ENCODE results near the gene RNF169. TPM values are rescaled to one million over a fixed set of nuclear protein-coding genes. Genes with fewer than 3 reads are reported as not detected.

Gene RNF169
- total RNA-seq, 1 donor from 2014 or later, result 19.5 TPM

DNA sequence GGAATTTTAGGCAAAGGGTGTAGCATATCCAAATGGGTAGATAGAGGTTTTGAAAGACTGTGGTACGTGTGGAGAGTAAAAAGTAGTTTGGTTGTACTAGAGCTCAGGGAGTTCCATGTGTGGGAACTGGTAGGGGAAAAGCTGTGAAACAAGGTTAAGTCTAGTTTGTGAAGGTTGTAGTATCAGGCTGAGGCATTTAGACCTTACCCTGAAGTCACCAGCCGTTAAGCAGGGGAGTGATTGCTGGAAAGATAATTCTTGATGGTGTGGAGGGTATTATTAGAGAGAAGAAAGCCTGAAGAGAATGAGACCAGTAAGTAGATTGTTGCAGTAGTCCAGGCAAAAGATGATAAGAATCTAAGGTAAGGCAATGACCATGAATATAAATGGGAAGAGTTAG is 68.0 kb downstream of the RNF169 start:
- no peak for DNase-seq (ENCODE audit: low spot score in 2 of 2)
- Histone ChIP-seq H3K4me3 (no peak overlapping the region), H3K27ac (no peak overlapping the region), H3K36me3 (no peaks in the 10 kb centered on the region), H3K27me3 (no peaks in the 10 kb centered on the region), H3K9me3 (no peaks in the 10 kb centered on the region), H3K4me1 (peaks cover 0 to 6% of the 10 kb centered on the region in 2 donors)
- TF ChIP-seq, protein P1, sequence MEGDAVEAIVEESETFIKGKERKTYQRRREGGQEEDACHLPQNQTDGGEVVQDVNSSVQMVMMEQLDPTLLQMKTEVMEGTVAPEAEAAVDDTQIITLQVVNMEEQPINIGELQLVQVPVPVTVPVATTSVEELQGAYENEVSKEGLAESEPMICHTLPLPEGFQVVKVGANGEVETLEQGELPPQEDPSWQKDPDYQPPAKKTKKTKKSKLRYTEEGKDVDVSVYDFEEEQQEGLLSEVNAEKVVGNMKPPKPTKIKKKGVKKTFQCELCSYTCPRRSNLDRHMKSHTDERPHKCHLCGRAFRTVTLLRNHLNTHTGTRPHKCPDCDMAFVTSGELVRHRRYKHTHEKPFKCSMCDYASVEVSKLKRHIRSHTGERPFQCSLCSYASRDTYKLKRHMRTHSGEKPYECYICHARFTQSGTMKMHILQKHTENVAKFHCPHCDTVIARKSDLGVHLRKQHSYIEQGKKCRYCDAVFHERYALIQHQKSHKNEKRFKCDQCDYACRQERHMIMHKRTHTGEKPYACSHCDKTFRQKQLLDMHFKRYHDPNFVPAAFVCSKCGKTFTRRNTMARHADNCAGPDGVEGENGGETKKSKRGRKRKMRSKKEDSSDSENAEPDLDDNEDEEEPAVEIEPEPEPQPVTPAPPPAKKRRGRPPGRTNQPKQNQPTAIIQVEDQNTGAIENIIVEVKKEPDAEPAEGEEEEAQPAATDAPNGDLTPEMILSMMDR (IDR thresholded peaks at IDR 0.05), result no peak
- intact Hi-C loops (cut with DNase I), result no loop called here

DNA sequence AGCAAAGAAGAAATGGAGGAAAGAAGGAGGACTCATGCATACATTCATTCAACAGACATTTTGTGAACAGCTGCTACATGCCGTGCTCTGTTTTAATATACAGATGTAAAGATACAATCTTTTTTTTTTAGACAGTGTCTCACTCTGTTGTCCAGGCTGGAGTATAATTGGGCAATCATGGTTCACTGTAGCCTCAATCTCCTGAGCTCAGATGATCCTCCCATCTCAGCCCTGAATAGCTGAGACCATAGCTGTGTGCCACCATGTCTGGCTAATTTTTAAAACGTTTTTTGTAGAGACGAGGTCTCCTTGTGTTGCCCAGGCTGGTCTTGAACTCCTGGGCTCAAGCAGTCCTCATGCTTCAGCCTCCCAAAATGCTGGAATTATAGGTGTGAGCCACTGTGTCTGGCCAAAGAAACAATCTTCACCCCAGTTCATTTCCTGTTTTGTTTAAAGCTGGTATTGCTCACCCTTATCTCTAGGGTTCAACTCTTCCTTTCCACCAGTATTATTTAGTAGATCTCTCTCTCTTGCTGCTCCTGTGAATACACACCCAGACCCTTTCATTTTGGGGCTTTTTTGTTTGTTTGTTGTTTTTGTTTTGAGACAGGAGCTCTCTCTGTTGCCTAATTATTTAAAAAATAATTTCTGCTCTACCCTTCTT is 69.8 kb downstream of the RNF169 start:
- Histone ChIP-seq H3K36me3 (no peaks in the 10 kb centered on the region), H3K4me1 (peaks cover 0 to 19% of the 10 kb centered on the region in 2 donors), H3K9me3 (no peaks in the 10 kb centered on the region), H3K4me3 (no peak overlapping the region), H3K27ac (peak overlapping the region; percentile 56 to 67), H3K27me3 (no peaks in the 10 kb centered on the region)
- TF ChIP-seq, protein P1 (IDR thresholded peaks at IDR 0.05), result no peak
- no peak for DNase-seq (ENCODE audit: low spot score in 2 of 2)
- intact Hi-C loops (cut with DNase I), result no loop called here

DNA sequence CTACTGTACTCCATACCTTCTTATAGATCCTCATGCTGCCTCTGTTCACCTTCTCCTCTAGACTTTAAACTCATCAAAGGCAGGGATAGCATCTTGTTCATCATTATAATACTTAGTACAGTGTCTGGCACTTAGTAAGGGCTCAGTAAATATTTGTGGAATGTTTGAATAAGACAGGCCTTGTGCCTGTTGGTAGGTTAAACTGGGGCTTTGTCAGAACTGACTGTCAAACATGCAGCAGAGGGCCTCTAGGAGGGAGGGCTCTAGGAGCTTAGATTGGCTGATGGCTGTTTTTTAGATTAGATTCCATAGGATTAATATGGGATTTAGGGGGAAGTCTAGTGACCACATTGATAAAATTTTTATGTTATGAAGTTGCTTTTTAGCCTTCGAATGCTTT is 70.8 kb downstream of the RNF169 start:
- no peak for DNase-seq (ENCODE audit: low spot score in 2 of 2)
- H3K36me3 ChIP-seq, result peaks cover 0 to 3% of the 10 kb centered on the region in 2 donors
- intact Hi-C loops (cut with DNase I), result no loop called here
- H3K4me1 ChIP-seq, result peaks cover 0 to 19% of the 10 kb centered on the region in 2 donors
- peaks cover 0 to 8% of the 10 kb centered on the region in 2 donors for H3K9me3 ChIP-seq
- no peak overlapping the region for H3K4me3 ChIP-seq
- no peaks in the 10 kb centered on the region for H3K27me3 ChIP-seq
- peak overlapping the region; percentile 56 to 67 for H3K27ac ChIP-seq
- TF ChIP-seq, protein P1 (IDR thresholded peaks at IDR 0.05), result no peak

DNA sequence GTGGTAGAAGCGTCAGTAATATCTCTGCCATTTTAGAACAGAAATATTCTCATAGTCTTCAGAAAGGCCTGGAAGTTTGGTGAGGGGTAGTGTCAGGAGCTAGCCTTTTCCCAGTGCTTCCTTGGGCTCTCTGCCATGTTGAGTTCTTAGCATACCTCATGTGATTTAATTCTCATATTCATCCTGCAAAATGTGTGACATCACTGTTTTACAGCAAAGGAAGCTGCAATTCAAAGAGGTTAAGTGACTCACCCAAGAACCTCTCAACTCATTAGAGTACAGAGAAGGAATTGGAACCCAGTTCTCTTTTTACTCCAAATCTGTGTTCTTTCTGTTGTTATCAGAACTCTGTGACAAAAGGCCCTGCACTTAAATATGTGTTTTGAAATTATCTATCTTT is 72.1 kb downstream of the RNF169 start:
- H3K9me3 ChIP-seq, result peaks cover 0 to 11% of the 10 kb centered on the region in 2 donors
- H3K4me3 ChIP-seq, result no peak overlapping the region
- peak overlapping the region; percentile 56 to 67 for H3K27ac ChIP-seq
- TF ChIP-seq, protein P1 (IDR thresholded peaks at IDR 0.05), result no peak
- H3K27me3 ChIP-seq, result no peaks in the 10 kb centered on the region
- intact Hi-C loops (cut with DNase I), result loop anchor here (5.0 kb wide), 1 partner anchor 73 kb away; the partner anchor contains the start of gene RNF169
- peaks cover 0 to 19% of the 10 kb centered on the region in 2 donors for H3K4me1 ChIP-seq
- H3K36me3 ChIP-seq, result peaks cover 0 to 7% of the 10 kb centered on the region in 2 donors
- no peak for DNase-seq (ENCODE audit: low spot score in 2 of 2)

DNA sequence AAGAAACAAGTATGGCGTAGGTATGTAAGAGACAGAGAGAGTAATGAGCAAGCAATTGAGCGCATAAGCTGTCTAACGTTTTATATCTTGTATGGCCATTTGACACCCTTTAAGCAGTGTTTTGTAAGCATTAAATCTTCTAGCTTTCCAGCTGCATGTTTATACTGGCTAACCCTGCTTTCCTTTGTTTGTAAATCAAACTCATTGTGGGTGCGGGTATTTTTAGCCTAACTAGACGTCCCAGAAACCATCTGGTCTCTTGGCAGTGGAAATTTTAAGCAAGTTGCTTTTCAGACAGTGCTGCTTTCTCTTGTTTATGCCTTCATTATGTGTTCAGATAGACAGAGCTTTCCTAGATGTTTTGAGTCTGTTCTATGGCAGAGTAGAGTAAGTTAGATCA is 73.5 kb downstream of the RNF169 start:
- Histone ChIP-seq H3K4me1 (peaks cover 0 to 19% of the 10 kb centered on the region in 2 donors), H3K4me3 (peak overlapping the region in 1 of 2 donors; percentile 1), H3K27ac (peak overlapping the region; percentile 66), H3K9me3 (peaks cover 0 to 11% of the 10 kb centered on the region in 2 donors), H3K27me3 (no peaks in the 10 kb centered on the region), H3K36me3 (peaks cover 5 to 20% of the 10 kb centered on the region in 2 donors)
- TF ChIP-seq, protein P1 (IDR thresholded peaks at IDR 0.05), result no peak
- no peak for DNase-seq (ENCODE audit: low spot score in 2 of 2)
- intact Hi-C loops (cut with DNase I), result loop anchor here (5.0 kb wide), 1 partner anchor 75 kb away; the partner anchor contains the start of gene RNF169

Measured in ascending aorta (tissue), 2 donors.